ENCODE data around the gene KRT34. TPM values are rescaled to one million over a fixed set of nuclear protein-coding genes. Genes with fewer than 3 reads are reported as not detected.
"Not testable (repeated sequence)": the region's sequence is repeated elsewhere in the genome, so short reads cannot be mapped to it uniquely, and the experiment has no call there.

Gene KRT34
- total RNA-seq, 1 experiment from 2014 or later = not detected

DNA sequence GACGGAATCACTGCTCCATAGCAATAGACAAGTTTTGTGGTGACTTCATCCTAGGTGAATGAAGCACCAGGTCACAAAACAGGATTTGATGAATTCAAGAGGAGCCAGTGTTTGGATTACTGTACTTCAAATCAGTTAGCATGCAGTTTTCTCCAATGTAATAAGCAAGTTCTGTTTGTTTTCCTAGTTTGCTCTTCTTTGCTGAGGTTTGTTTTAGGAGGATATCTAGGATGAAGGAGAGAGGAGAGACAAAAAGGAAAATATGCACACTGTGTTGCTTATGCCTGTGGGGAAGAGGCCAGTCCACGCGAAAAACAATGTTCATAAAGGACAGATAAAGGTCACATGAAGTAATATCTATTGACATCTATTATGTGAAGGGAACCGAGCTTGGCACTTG lies 33.3 kb upstream of the KRT34 start:
- H3K36me3 ChIP-seq (replicated peaks; ENCODE audit: control insufficient read depth, insufficient read depth, low read length) = no peaks in the 10 kb centered on the region
- no peaks in the 10 kb centered on the region for H3K27me3 ChIP-seq (ENCODE audit: control insufficient read depth, insufficient read depth, low read length)
- H3K4me3 ChIP-seq (ENCODE audit: insufficient read depth, low read depth, low read length) = no peak overlapping the region
- no peak for DNase-seq

DNA sequence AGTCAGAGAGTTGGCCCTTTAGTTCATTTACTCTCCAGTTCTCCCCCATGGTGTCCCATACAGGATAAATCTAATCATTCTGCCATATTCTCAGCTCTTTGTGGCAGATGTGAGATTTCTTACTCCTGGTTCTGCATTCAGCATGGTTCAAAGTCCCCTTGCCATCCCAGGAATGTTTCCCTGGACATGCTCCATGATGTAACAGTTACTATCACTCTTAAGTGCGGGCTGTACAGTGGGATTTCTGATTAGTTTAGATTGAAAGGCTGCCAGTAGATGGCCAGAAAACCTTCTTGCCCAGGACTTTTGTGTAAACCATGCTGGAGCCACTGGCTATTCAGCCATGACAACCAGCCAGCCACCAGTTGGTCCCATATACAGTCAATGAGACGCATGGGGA lies 31.9 kb upstream of the KRT34 start:
- Histone ChIP-seq H3K4me3 (ENCODE audit: insufficient read depth, low read depth, low read length) (no peak overlapping the region), H3K27me3 (ENCODE audit: control insufficient read depth, insufficient read depth, low read length) (no peaks in the 10 kb centered on the region), H3K36me3 (replicated peaks; ENCODE audit: control insufficient read depth, insufficient read depth, low read length) (no peaks in the 10 kb centered on the region)
- DNase-seq = no peak

DNA sequence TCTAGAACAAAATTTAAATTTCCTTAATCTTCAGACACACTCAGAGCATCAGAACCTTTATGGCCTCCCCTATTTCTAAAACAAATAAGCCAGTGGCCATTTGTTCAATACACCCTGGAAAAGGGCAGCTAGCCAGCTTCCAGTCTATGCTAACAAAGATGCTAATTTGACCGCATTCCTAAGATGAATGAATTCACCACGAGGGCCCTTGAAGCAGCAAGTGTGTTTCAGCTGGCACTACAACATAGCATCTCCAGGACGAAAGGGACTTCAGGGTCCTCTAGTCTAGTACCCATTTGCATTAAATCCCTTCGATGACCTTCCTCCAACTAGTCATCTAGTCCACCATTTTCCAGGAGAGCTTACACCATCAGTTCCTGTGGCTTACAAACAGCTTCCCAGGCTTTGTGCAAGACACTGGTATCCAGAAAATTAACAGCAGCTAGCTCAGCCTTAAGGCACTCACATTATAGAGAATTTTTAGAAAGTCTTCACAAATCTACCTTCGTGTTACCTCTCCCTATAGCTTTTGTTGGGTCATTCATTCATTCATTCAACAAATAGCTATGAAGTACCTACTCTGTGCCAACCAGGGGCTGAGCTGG lies 31.3 kb upstream of the KRT34 start:
- Histone ChIP-seq H3K36me3 (replicated peaks; ENCODE audit: control insufficient read depth, insufficient read depth, low read length) (no peaks in the 10 kb centered on the region), H3K4me3 (ENCODE audit: insufficient read depth, low read depth, low read length) (no peak overlapping the region), H3K27me3 (ENCODE audit: control insufficient read depth, insufficient read depth, low read length) (no peaks in the 10 kb centered on the region)
- DNase-seq = peak; percentile 65

DNA sequence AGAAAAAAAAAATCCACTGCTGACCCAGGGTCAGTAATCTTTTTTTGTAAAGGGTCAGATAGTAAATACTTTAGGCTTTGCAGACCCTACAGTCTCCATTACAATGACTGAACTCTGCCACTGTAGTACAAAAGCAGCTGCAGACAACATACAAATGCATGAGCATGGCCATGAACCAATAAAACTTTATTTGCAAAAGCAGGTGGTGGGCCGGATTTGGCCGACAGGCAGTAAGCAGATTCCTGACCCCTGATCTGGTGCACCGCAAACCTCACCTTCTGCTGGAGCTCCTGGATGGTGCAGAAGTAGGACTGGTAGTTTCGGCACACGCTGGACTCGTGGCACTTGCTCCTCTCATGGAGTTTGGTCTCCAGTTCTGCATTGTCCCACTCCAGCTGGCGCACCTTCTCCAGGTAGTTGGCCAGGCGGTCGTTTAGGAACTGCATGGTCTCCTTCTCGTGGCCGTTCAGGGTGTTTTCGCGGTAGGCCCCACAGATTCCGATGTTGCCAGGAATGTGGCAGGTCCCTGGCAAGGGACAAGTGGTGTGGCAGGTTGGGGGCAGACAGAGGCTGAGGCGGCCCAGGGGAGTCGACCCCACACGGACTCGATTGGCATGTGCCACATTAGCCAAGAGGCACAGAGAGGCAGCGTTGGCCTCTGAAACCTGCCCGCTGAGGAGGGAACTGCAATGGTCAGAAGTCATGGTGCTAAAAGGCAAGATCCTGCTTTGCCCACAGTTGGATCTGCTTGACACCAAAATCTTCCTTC lies 29.1 kb upstream of the KRT34 start:
- DNase-seq = no peak

DNA sequence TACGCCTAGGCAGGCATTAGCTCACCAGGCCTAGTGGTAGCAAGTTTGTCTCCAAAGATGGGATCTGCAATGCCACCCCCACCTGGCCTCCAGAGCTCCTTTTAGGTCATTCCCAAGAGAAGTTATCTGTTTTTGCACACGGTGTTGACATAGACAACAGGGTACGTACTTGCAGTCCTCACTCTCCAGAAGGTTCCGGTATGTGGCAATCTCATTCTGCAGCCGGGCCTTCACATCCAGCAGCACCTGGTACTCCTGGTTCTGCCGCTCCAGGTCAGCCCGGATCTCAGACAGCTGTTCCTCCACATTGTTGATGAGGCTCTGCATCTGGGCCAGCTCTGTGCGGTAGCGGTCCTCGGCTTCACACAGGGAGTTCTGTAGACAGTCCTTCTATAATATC lies 25.1 kb upstream of the KRT34 start:
- no peaks in the 10 kb centered on the region for H3K27me3 ChIP-seq (ENCODE audit: control insufficient read depth, insufficient read depth, low read length)
- no peak for DNase-seq
- no peak overlapping the region for H3K4me3 ChIP-seq (ENCODE audit: insufficient read depth, low read depth, low read length)
- no peaks in the 10 kb centered on the region for H3K36me3 ChIP-seq (replicated peaks; ENCODE audit: control insufficient read depth, insufficient read depth, low read length)

More for the DNA sequence above, 29.1 kb upstream of the KRT34 start:
- Histone ChIP-seq H3K36me3 (replicated peaks; ENCODE audit: control insufficient read depth, insufficient read depth, low read length) (no peaks in the 10 kb centered on the region), H3K4me3 (ENCODE audit: insufficient read depth, low read depth, low read length) (no peak overlapping the region), H3K27me3 (ENCODE audit: control insufficient read depth, insufficient read depth, low read length) (no peaks in the 10 kb centered on the region)

DNA sequence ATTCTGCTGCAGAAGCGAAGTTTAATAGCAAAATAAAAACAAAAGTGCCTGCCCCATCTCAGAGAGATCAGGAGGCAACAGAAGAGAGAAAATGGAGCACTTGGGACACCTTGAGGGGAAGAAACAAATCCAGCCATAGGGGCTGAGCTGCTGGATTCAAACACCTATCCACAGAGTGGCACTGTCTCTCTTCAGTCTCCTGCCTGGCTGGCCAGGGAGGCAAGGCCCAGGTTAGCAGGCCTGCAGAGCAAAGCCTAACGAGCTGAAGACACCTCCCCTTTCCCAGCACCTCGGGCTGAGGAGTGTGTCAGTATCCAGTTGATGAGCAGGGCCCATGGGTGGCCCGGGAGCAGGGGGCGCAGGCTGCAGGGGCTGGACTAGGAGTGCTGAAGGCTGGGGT lies 24.1 kb upstream of the KRT34 start:
- Histone ChIP-seq H3K27me3 (ENCODE audit: control insufficient read depth, insufficient read depth, low read length) (no peaks in the 10 kb centered on the region), H3K4me3 (ENCODE audit: insufficient read depth, low read depth, low read length) (no peak overlapping the region), H3K36me3 (replicated peaks; ENCODE audit: control insufficient read depth, insufficient read depth, low read length) (no peaks in the 10 kb centered on the region)
- peak; percentile 55 for DNase-seq

DNA sequence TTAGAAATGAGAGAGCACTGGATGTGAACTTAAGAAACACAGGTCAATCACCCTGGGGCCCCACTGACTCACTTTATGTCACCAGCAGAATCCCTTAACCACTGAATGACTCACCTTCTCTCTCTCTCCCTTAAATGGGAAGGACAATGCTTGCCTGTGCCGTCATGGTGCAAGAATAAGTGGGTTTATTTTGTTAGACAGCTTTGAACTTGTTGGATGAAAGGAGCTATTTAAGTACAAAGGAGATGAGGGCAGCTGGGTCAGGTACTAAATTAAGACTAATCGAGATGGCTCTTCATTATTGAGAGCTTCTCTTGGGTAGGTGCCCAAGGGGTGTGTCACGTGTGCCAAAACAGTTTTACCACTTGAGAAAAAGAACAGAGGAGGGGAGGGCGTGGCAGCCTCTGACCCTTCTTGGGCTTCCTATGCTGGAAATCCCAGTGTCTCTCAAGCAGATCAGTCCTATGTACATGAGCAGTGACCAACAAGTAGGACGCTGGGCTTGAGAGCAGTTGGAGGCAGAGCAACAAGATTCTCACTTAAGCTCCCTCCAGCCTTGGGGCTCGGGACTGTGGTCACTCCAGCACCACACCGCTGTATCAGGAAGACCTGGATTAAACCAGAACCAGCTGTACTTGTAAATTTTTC lies 22.0 kb upstream of the KRT34 start:
- H3K27me3 ChIP-seq (ENCODE audit: control insufficient read depth, insufficient read depth, low read length) = no peaks in the 10 kb centered on the region
- no peak for DNase-seq
- no peaks in the 10 kb centered on the region for H3K36me3 ChIP-seq (replicated peaks; ENCODE audit: control insufficient read depth, insufficient read depth, low read length)
- no peak overlapping the region for H3K4me3 ChIP-seq (ENCODE audit: insufficient read depth, low read depth, low read length)

DNA sequence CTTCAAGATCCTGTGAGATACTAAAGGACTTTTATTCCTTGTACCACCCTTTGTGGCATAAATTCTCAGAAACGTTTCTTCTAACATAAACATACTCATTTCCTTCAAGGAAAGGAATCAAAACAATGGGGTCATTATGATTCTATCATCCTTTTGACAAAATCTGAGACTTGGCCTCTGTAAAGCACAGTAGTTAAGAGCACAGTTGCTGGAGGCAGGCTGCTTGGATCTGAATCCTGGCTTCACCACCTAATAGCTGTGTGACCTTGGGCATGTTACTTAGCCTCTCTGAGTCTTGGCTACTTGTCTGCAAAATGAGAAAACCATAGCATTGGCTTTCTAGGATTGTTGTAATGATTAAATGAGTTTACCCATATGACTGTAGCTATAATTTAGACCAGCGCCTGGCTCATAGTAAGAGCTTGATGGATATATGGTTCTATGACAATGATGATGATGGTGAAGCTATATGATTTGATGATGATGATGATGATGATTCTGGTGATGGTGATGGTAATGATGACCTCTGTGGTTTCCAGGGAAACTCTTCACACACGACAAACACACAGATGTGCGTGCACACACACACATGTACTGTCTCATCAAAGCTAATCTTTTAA lies 21.4 kb upstream of the KRT34 start:
- Histone ChIP-seq H3K4me3 (ENCODE audit: insufficient read depth, low read depth, low read length) (no peak overlapping the region), H3K27me3 (ENCODE audit: control insufficient read depth, insufficient read depth, low read length) (no peaks in the 10 kb centered on the region), H3K36me3 (replicated peaks; ENCODE audit: control insufficient read depth, insufficient read depth, low read length) (no peaks in the 10 kb centered on the region)
- DNase-seq = no peak

DNA sequence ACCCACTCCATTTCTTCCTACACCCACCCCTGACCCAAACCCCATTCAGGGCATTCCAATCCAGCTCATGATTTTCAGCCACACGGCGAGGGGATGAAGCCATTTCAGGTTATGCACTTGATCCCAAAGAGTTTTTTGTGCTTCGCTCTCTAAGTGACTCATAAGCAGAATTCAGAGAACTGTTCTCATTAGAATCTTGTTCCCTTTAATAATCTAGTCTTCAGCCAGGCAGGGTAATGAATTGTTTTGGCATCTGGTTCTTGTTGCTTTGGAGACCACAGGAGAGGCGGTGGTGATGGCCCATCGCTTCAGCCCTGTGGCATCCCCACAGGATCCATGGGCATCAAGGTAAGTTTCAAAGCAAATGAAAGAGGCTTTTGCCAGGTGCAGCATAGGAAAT lies 20.1 kb upstream of the KRT34 start:
- Histone ChIP-seq H3K36me3 (replicated peaks; ENCODE audit: control insufficient read depth, insufficient read depth, low read length) (no peaks in the 10 kb centered on the region), H3K4me3 (ENCODE audit: insufficient read depth, low read depth, low read length) (no peak overlapping the region), H3K27me3 (ENCODE audit: control insufficient read depth, insufficient read depth, low read length) (no peaks in the 10 kb centered on the region)
- no peak for DNase-seq

DNA sequence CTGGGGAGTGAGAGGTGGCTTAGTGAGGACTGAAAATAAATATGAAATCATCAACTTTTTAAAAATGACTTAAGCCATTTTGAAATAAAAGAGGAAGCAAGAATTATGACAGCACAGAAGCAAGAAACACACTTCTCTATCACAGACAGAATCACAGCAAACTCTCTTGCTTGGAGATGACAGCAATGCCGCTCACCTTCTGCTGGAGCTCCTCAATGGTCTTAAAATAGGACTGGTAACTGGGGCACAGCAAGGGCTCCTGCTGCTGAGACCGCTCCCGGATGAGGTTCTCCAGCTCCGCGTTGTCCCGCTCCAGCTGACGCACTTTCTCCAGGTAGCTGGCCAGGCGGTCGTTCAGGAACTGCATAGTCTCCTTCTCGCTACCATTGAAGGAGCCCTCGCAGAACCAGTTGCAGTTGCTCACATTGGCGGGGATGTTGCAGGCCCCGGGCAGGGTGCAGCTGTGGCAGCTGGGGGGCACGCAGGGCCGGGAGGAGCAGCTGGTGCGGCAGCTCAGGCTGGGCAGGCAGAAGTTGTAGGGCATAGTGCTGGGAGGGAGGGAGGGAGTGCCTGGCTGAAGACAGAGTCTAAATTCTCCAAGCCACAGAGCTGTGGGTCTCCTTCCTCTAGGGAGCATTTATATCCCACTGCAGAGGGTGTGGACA lies 15.0 kb upstream of the KRT34 start, which contains the start of gene KRT31:
Gene KRT31 (minus strand): TSS at position 613 of the 665 bp plus-strand sequence. CDS start 69 bp downstream, at position 544.
- Histone ChIP-seq H3K36me3 (replicated peaks; ENCODE audit: control insufficient read depth, insufficient read depth, low read length) (no peaks in the 10 kb centered on the region), H3K27me3 (ENCODE audit: control insufficient read depth, insufficient read depth, low read length) (no peaks in the 10 kb centered on the region), H3K4me3 (ENCODE audit: insufficient read depth, low read depth, low read length) (no peak within 1 kb of the TSS)
- no peak for DNase-seq

DNA sequence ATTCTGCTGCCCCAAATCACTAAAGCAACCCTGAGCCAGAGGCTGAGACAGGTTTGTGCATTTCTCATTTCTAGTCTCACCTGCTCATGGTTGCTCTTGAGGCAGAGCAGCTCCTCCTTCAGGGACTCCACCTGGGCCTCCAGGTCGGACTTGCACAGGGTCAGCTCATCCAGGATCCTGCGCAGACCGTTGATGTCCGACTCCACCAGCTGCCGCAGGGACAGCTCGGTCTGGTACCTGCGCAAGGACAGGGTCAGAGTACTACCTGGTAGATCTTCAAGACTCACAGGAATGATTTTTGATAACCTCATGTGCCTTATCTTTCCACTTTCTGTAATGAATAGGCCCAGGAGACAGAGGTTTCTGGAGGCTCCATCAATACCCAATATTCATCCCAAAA lies 14.2 kb upstream of the KRT34 start:
- no peak for DNase-seq
- Histone ChIP-seq H3K36me3 (replicated peaks; ENCODE audit: control insufficient read depth, insufficient read depth, low read length) (no peaks in the 10 kb centered on the region), H3K27me3 (ENCODE audit: control insufficient read depth, insufficient read depth, low read length) (no peaks in the 10 kb centered on the region), H3K4me3 (ENCODE audit: insufficient read depth, low read depth, low read length) (no peak overlapping the region)

DNA sequence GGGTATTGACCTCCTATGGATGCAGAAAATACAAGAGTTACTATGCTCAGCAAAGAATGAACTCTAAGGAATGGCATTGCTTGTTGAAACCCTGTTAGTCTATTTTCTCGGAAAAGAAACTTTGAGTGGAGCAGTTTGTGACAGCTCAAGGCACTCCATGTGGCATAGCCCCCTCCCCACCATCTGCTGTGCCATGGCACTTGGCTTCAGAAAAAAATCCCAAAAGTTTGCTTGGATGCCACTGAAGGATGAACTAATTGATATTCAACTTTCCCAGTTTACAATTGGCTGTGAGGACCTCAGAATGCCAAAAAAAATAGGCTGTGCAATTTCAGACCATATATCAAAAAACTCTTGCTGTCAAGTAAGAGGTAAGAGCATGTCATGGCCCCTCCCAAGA lies 13.5 kb upstream of the KRT34 start:
- DNase-seq = no peak
- Histone ChIP-seq H3K36me3 (replicated peaks; ENCODE audit: control insufficient read depth, insufficient read depth, low read length) (no peaks in the 10 kb centered on the region), H3K4me3 (ENCODE audit: insufficient read depth, low read depth, low read length) (no peak overlapping the region), H3K27me3 (ENCODE audit: control insufficient read depth, insufficient read depth, low read length) (no peaks in the 10 kb centered on the region)

DNA sequence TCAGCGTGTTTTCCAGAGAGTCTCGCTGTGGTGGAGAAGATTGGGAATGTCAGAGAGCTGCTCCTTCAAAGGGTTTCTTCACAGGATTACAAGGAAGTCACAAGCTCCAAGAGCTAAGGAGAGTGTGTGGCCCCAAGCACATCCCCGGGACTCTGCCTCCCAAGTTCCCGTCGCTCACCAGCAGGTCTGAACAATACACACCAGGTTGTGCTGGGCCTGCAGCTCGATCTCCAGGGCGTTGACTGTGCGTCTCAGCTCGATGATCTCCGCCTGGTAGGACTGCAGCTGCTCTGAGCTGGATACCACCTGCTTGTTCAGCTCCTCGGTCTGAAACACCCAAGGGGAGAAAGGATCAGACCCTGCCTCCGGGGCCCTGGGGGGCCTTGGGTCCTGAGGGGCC lies 12.9 kb upstream of the KRT34 start:
- H3K27me3 ChIP-seq (ENCODE audit: control insufficient read depth, insufficient read depth, low read length); H3K4me3 ChIP-seq (ENCODE audit: insufficient read depth, low read depth, low read length); DNase-seq; H3K36me3 ChIP-seq (replicated peaks; ENCODE audit: control insufficient read depth, insufficient read depth, low read length): not testable (repeated sequence)

DNA sequence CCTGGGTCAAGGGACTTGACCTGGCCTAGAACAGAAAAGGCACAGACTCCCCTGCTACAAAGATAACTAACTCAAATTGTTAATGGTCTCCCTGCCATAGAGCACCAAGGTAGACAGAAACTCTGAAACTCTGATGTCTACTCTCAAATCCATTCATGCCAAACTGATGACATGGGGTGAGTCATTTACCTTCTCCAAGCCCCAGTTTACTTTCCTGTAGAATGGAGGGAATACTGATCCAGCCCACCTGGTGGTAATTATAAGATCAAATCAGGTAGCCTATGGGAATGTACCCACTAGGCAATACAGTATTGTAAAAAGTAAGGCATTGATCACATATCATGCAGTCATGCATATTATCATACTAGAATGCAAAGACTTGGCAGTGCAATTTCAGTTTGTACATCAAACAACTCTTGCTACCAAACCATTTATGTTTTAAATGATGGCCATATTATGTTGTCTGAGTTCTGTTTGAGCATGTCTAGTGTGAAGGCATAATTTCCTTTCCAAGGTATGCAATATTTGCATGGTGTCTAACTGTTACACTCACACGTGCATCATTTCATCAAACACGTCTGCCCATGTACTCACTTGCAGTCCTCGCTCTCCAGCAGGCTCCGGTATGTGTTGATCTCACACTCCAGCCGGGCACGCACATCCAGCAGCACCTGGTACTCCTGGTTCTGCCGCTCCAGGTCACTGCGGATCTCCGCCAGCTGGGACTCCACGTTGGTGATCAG lies 12.3 kb upstream of the KRT34 start:
- Histone ChIP-seq H3K36me3 (replicated peaks; ENCODE audit: control insufficient read depth, insufficient read depth, low read length) (no peaks in the 10 kb centered on the region), H3K27me3 (ENCODE audit: control insufficient read depth, insufficient read depth, low read length) (no peaks in the 10 kb centered on the region), H3K4me3 (ENCODE audit: insufficient read depth, low read depth, low read length) (no peak overlapping the region)
- no peak for DNase-seq

All from H7 (cell line).